ENCODE results near the gene TRIP10.

The TRIP10 gene

GRCh38 chr19:6734096-6734696 is 5.3 kb upstream of the TRIP10 start:
- no peak overlapping the region for H3K4me3 ChIP-seq (ENCODE audit: low read depth, low read length)
- no peak for TF ChIP-seq CTCF (IDR thresholded peaks at IDR 0.05; ENCODE audit: low read depth, low read length)

DNA sequence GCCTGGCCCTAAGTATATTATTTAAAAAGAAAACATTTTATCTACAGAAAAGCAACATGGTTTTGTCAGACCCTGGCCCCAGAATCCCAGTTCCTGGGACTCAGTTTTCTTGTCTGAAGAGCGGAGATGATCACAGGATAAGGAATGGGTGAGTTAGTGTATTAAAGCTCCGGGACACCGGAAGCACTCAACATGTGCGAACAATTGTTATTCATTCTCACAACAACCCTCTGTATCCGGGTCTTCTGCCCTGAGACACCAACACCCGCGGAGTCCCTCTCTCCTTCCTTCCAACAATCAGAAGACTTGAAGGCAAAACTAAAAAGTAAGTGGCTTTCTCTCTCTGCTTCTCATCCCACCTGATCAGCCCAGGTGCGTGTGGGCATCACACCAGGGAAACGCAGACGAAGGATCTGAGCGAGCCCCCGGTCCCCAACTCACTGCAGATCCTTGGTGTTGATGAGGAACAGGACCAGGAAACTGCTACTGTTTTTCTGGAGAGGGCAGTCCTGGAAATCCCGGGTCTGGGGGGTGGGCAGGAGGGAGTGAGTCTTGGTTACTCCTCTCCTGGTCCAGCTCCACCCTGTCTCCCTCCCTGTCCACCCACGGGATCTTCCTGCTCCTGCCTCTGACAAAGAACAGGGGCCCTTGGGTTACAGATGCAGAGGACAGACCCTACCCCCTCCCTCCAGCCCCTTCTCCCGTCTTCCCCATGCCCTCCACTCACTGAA is 4.1 kb upstream of the TRIP10 start:
- no peak overlapping the region; the same call in 1 of the 2 replicates for H3K4me3 ChIP-seq (ENCODE audit: low read depth, low read length)
- TF ChIP-seq CTCF (IDR thresholded peaks at IDR 0.05; ENCODE audit: low read depth, low read length), result no peak

- H3K4me3 ChIP-seq (ENCODE audit: low read depth, low read length), result peak overlapping the region; percentile 93
- TF ChIP-seq CTCF (IDR thresholded peaks at IDR 0.05; ENCODE audit: low read depth, low read length), result peak; percentile 72
Measured at GRCh38 chr19:6736169-6736916, 3.1 kb upstream of the TRIP10 start.

- no peak for TF ChIP-seq CTCF (IDR thresholded peaks at IDR 0.05; ENCODE audit: low read depth, low read length)
- H3K4me3 ChIP-seq (ENCODE audit: low read depth, low read length), result peak overlapping the region; percentile 93
Measured at GRCh38 chr19:6736917-6737283, 2.6 kb upstream of the TRIP10 start.

DNA sequence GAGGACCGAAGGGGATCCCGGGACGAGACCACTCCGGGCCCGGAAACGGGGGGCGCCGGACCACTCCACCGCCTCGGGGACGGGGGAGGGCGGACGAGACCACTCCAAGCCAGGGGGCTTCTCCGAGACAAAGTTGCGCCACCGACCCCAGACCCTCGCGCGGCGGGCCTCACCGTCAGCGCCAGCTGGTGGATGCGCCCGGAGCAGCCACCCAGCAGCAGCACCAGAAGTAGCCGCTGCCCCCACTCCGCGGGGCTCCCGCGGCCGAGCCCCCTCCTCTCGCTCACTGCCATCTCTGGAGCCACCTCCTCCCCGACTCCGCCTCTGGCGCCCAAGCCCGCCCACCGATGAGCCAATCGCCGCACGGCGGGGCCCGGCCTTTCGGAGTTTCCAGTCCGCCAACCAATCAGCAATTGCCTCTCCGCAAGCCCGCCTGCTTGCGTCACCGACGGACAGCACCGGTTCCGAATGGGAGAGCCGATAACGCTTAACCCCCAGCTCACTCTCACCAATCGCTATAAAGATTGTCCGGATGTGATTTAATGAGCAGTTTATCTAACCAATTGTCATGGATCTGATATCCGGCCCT is 2.1 kb upstream of the TRIP10 start, which contains the start of gene GPR108:
GPR108 (minus strand) TSS at position 297 of the 589 bp plus-strand sequence; CDS start at position 293, 4 bp downstream.
- no peak for TF ChIP-seq CTCF (IDR thresholded peaks at IDR 0.05; ENCODE audit: low read depth, low read length)
- peak within 1 kb of the TSS; percentile 93 for H3K4me3 ChIP-seq (ENCODE audit: low read depth, low read length)

DNA sequence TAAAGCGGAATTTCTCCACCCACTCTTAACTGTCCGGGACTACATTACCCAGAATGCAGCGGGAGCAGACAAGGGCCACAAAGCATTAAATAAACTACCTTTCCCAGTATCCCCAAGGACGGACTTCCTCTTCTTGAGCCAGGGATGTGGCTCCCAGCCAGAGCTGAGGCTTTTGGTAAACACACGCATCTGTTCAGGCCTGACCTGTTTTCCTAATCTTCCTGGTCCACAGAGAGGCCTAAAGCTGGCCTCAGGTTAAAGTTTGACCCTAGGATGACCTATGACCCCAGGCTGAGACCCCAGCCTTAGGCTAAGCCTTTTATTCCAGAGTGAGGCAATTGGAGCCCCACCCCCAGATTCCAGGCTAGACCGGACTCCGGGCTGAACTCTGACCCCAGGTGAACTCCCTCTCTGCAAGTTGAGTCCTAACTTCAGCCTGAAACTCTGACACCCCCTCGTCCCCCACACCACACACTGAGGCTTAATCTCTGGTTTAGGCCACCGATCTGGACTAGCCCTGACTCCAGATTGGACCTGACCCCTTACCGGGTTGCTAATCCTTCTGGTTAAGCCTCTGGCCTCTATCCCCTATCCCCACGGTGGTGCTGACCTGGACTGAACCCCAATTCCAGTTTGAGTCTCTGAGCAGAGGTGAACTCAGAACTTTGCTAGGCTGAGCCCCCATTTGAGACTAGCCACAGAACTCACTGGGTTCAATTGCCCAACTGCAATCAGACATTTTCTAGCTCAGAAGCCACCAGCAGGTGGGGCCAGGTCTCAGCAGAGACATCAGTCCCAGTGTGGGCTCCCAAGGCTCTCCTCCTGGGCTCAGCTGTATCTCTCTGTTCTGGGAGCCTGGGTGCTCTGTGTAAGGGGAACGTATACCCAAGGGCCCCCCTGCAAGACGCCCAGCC is 1.4 kb upstream of the TRIP10 start:
- peak; percentile 51 for TF ChIP-seq CTCF (IDR thresholded peaks at IDR 0.05; ENCODE audit: low read depth, low read length)
- no peak overlapping the region for H3K4me3 ChIP-seq (ENCODE audit: low read depth, low read length)

Measured in WI38 (cell line).